Esophagus squamous epithelium (tissue), 4 donors: ENCODE data around the gene ADISSP.

Experiments used
- CTCF ChIP-seq, 6 experiments: fragments of 450-650 bp in 4 of 6; fragments of 200-600 bp in 2 of 6; sonication (generic) in 2 of 6; IDR thresholded peaks; one replicate each; pipeline ENCODE4 v1.5.1; 2016 to 2019; ENCODE audit warnings: antibody characterized with exemption in 6 of 6, mild to moderate bottlenecking in 4 of 6, moderate library complexity in 4 of 6
- POLR2A ChIP-seq, 4 donors: fragments of 450-650 bp; IDR thresholded peaks; one replicate each; pipeline ENCODE4 v1.6.1; 2017; ENCODE audit warnings: antibody characterized with exemption in 4 of 4, mild to moderate bottlenecking in 4 of 4, moderate library complexity in 3 of 4

- TF ChIP-seq CTCF (IDR thresholded peaks at IDR 0.05) = no peak
- no peak for TF ChIP-seq POLR2A (IDR thresholded peaks at IDR 0.05)
Measured at GRCh38 chr20:3711484-3711941, 56.0 kb downstream of the ADISSP start.
